Naive thymus-derived CD8-positive, alpha-beta T cell (primary cell): ENCODE measurements around the gene CDC14B. TPM values are rescaled to one million over a fixed set of nuclear protein-coding genes. Genes with fewer than 3 reads are reported as not detected.

Experiments used
- ATAC-seq, 2 donors: fragments of 150-1000 bp; cut with Tn5 transposase in 1 of 2; sonication (Bioruptor Pico), chemical (Tn5 transposase) in 1 of 2; 1 replicate in 1 of 2; 2 replicates in 1 of 2; pipeline ENCODE4 v1.10.0; 2021; ENCODE audit warnings: mild to moderate bottlenecking in 2 of 2, moderate library complexity in 2 of 2
- POLR2A ChIA-PET: fragments of 350-600 bp; sonication (Branson Sonifier 250); formaldehyde crosslinking; loops from one replicate; lab custom pipeline; 2021; ENCODE audit warnings: antibody characterized with exemption; lab: Charles Lee
- DNase-seq, 10 donors: peaks; one replicate each; pipeline versions ENCODE4 v3.0.0 to v3.0.0-alpha.2; 2020 to 2022
- H3K27ac Mint-ChIP-seq, 10 donors: one replicate each; pipeline ENCODE4 v1.8.0; 2020 to 2022; ENCODE audit warnings: mild to moderate bottlenecking in 10 of 10, mixed read lengths in 10 of 10, moderate library complexity in 4 of 10, inconsistent platforms in 1 of 10
- H3K27me3 Mint-ChIP-seq, 5 donors: one replicate each; pipeline ENCODE4 v1.8.0; 2021 to 2022; ENCODE audit warnings: mixed read lengths in 5 of 5
- H3K36me3 Mint-ChIP-seq, 3 donors: one replicate each; pipeline ENCODE4 v1.8.0; 2020 to 2022; ENCODE audit warnings: mixed read lengths in 3 of 3, mild to moderate bottlenecking in 2 of 3, inconsistent platforms in 1 of 3
- H3K4me1 Mint-ChIP-seq, 4 donors: one replicate each; pipeline ENCODE4 v1.8.0; 2021 to 2022; ENCODE audit warnings: mixed read lengths in 4 of 4
- H3K4me3 Mint-ChIP-seq, 10 donors: one replicate each; pipeline ENCODE4 v1.8.0; 2020 to 2022; ENCODE audit warnings: mild to moderate bottlenecking in 10 of 10, mixed read lengths in 10 of 10, moderate library complexity in 6 of 10, inconsistent platforms in 1 of 10
- H3K9me3 Mint-ChIP-seq, 9 donors: one replicate each; pipeline ENCODE4 v1.8.0; 2020 to 2022; ENCODE audit warnings: mixed read lengths in 9 of 9, mild to moderate bottlenecking in 3 of 9, inconsistent platforms in 1 of 9, moderate library complexity in 1 of 9
- polyA plus RNA-seq, 3 donors: library from polyadenylated mRNA; unstranded; fragments of 300-500 nt; fragmentation: Illumina TruSeq; gene quantifications; one replicate each; pipeline ENCODE4 v1.2.3, GENCODE V29; 2021
- total RNA-seq, 8 experiments: library from RNA in 2 of 8; stranded (reverse) in 2 of 8; gene quantifications; one replicate each; pipeline ENCODE4 v1.2.3 and lab custom pipeline; 2021 to 2026

The CDC14B gene
- total and polyA plus RNA-seq, 5 experiments from 2014 or later: 3.8 to 13.3 (median 7.1) TPM

DNA sequence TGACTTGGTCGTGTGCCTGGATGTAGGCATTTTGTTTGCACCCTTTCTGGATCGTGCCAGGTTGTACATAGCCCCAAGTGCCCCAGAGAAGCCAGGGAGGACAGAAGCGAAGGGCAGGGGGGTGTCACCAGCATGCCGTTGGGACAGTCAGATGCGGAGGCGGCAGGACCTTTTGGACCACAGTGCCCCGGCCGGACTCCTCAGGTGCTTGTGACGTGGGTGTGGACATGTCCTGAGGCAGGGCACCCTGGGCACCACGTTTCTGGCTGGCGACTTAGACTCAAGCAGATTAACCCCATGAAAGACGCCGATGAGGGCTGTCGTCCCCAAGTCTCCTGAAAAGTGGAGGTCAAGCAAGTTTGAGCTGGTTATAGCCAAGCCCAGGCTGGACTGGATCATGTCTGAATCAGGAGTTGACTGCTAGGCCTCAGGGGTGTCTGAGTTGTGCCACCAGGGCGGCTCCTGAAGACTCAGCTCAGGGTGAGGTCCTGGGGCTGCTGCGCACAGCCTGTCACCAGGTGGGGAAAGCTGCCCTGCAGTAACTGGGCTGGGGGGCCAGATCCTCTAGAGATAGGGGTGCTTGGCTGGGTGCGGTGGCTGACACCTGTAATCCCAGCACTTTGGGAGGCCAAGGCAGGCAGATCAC lies 127.6 kb downstream of the CDC14B start:
- Mint-ChIP-seq H3K27ac (peak overlapping the region in 9 of 10 donors; percentile 1 to 92 (median 81)), H3K4me1 (peaks cover 6 to 15% (median 9%) of the 10 kb centered on the region in 4 donors), H3K4me3 (peak overlapping the region in 2 of 10 donors; percentile 45 to 77), H3K9me3 (no peaks in the 10 kb centered on the region), H3K27me3 (no peaks in the 10 kb centered on the region), H3K36me3 (peaks cover 0 to 49% (median 17%) of the 10 kb centered on the region in 3 donors)
- DNase-seq: no peak
- POLR2A ChIA-PET: no interaction called here
- no peak for ATAC-seq

DNA sequence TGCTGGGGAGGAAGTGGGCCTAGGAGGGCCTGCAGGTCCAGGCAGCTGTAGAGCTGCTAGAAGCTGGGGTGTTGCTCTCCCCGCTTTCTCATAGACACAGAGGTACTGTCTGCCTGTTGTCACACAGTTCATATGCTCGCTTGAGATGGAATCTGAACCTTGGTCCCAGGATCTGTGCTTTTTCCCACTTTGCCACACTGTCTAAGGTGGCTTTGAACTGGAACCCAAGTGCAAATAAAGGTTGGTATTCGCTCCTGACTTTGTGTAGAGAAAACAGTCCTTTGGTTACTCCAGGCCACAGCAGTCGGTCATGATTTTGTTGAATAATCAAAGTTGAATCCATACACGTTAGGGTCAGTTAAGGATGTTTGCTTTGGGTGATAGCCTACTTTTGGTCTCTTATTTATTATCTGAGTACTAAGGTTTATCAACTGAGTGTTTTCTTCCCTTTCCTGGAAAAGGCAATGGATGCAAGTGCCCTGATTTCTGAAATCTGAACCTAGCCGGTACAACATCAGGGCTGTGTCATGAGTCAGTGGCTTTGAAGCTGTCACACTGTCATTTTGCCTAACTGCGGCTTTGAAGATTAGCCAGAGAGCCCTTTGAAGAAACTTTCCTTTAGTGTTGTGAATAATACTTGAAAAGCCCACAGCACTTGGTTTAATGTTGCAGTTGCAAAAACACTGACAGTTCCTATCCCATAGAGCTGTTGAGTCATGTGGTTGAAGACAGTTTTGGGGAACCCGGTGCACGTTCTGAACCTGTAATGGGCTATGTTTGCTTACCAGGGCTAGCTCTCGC lies 128.4 kb downstream of the CDC14B start:
- peak overlapping the region in 2 of 10 donors; percentile 45 to 77 for H3K4me3 Mint-ChIP-seq
- H3K9me3 Mint-ChIP-seq: no peaks in the 10 kb centered on the region
- peak overlapping the region in 9 of 10 donors; percentile 1 to 92 (median 81) for H3K27ac Mint-ChIP-seq
- DNase-seq (peak in 1 of 10 donors; percentile 7), ATAC-seq (peak; percentile 70 to 75)
- peaks cover 0 to 54% (median 17%) of the 10 kb centered on the region in 3 donors for H3K36me3 Mint-ChIP-seq
- peaks cover 6 to 15% (median 9%) of the 10 kb centered on the region in 4 donors for H3K4me1 Mint-ChIP-seq
- POLR2A ChIA-PET: no interaction called here
- no peaks in the 10 kb centered on the region for H3K27me3 Mint-ChIP-seq

DNA sequence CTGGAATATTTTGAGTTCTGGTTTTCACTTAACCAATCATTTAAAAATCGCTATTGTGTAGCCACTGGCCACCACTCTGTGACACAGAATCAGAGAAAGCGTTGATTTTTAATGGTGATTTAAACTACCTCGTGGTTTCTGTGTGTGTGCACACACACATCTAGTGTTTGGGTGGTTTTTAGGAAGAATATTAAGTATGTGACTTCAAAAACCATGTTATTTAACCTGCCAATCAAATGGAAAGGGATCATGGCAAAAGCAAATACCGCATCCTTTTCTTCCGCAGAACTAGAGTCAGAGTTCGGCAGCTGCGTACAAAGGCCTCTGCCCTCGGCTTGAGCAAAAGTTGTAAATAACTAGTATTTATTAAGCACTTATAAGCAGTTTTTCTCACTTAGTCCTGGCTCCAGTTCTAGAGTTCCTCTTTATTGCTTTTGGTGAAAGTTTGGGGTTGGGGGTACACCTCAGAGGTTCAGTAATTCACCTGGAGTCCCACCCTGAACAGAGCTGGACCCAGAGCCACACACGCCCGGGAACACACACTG lies 129.0 kb downstream of the CDC14B start:
- peak overlapping the region in 3 of 10 donors; percentile 25 to 86 (median 29) for H3K27ac Mint-ChIP-seq

DNA sequence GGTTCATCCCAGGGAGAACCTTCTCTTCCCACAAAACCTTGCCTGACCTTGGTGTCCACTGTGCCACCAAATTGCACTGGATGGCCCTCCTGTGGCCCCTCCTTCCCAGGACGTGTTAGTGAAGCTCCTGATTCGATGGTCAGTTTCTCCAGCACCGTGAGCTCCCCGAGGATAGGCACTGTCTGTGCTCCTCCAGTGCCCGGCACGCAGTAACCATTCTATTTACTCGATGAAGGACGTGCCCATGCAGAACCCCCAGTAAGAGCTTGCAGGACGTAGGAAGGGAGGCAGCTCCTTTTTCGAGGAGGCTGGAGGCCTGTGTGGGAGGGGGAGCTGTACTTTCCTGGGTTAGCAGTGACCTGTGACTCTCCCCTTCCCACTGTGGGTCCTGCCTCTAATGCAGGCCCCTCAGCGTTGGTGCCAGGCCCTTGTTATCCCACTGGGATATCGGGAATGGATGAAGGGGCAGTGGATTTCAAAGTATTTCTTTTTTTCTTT lies 130.1 kb downstream of the CDC14B start:
- POLR2A ChIA-PET: no interaction called here
- ATAC-seq: no peak
- no peaks in the 10 kb centered on the region for H3K9me3 Mint-ChIP-seq
- peaks cover 0 to 72% (median 30%) of the 10 kb centered on the region in 3 donors for H3K36me3 Mint-ChIP-seq
- H3K4me3 Mint-ChIP-seq: no peak overlapping the region
- no peak overlapping the region for H3K27ac Mint-ChIP-seq
- no peaks in the 10 kb centered on the region for H3K27me3 Mint-ChIP-seq
- no peak for DNase-seq
- H3K4me1 Mint-ChIP-seq: peaks cover 6 to 15% (median 10%) of the 10 kb centered on the region in 4 donors

More for the DNA sequence above, 129.0 kb downstream of the CDC14B start:
- no peaks in the 10 kb centered on the region for H3K9me3 Mint-ChIP-seq
- H3K36me3 Mint-ChIP-seq: peaks cover 0 to 61% (median 20%) of the 10 kb centered on the region in 3 donors
- H3K4me3 Mint-ChIP-seq: no peak overlapping the region
- ATAC-seq: no peak
- no peaks in the 10 kb centered on the region for H3K27me3 Mint-ChIP-seq
- POLR2A ChIA-PET: no interaction called here
- peaks cover 6 to 15% (median 9%) of the 10 kb centered on the region in 4 donors for H3K4me1 Mint-ChIP-seq
- DNase-seq: no peak

DNA sequence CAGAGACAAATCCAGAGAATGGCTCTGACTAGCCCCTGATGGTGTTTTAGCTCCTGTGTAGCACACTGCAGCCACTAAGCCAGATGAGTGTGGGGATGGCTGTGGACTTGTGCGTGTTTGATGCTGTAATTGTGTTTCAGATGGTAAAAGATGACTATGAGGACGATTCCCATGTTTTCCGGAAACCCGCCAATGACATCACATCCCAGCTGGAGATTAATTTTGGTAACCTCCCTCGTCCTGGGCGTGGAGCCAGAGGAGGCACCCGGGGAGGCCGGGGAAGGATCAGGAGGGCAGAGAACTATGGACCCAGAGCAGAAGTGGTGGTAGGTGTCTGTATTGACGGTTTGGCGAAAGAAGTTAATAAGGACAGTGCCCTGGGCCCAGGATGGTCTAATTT lies 131.7 kb downstream of the CDC14B start:
- Mint-ChIP-seq H3K36me3 (peaks cover 0 to 82% (median 38%) of the 10 kb centered on the region in 3 donors), H3K4me1 (peaks cover 4 to 17% (median 10%) of the 10 kb centered on the region in 4 donors), H3K4me3 (no peak overlapping the region), H3K27ac (no peak overlapping the region), H3K27me3 (no peaks in the 10 kb centered on the region), H3K9me3 (no peaks in the 10 kb centered on the region)
- no peak for ATAC-seq
- DNase-seq: no peak
- POLR2A ChIA-PET: no interaction called here

DNA sequence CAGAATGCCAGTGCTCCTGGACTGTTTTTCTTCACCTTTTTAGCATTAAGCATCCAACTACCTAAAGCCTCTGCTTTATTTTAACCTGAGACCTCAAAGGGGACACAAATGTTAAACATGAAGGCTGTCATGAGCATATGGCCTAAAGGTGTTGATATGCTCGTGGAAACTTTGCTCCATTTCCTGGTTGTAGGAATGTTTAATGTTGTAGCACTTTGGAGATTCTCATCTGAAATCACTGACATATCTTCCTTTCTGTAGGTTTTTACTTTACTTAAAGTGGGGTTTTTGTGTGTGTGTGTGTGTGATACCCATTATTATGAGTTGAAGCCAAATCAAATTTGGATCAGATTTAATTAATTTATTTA lies 132.6 kb downstream of the CDC14B start:
- no peak overlapping the region for H3K27ac Mint-ChIP-seq
- no peaks in the 10 kb centered on the region for H3K9me3 Mint-ChIP-seq
- H3K4me3 Mint-ChIP-seq: no peak overlapping the region
- H3K36me3 Mint-ChIP-seq: peaks cover 0 to 92% (median 41%) of the 10 kb centered on the region in 3 donors
- ATAC-seq: no peak
- H3K27me3 Mint-ChIP-seq: no peaks in the 10 kb centered on the region
- POLR2A ChIA-PET: no interaction called here
- DNase-seq: no peak
- H3K4me1 Mint-ChIP-seq: peaks cover 8 to 17% (median 10%) of the 10 kb centered on the region in 4 donors

DNA sequence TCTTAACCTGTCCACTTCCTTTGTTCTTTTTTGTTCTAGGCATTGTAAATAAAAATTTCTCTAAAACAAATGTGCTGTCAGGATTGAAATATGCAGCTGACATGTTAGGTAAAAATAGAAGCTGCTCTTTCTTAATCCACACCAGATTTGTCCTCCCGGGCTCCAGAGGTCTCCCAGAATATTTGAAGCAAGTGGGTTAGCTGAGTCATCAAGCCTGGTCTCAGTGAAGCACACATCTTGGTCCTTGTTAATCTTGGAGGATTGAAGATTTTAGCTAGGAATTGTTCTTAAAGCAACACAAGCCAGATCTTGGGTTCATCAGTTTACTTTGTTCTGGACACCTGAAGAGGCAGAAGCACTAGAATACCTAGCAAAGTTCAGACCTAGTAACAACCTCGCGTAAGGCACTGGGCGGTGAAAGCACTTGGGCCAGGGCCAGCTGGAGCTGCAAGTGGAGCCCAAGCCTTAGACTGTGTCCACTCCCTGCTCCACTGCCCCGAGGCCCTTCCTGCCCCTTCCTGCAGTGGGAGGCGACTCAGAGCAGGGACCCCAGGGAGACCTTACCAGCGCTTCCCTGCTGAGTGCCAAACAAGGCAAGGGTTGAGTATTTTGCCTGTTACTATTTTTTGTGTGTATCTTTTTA lies 133.1 kb downstream of the CDC14B start:
- Mint-ChIP-seq H3K27ac (no peak overlapping the region), H3K36me3 (peaks cover 0 to 91% (median 41%) of the 10 kb centered on the region in 3 donors), H3K27me3 (no peaks in the 10 kb centered on the region), H3K4me1 (peaks cover 3 to 14% (median 6%) of the 10 kb centered on the region in 4 donors), H3K4me3 (no peak overlapping the region), H3K9me3 (no peaks in the 10 kb centered on the region)
- POLR2A ChIA-PET: interaction anchor here (1.1 kb wide), 1 partner anchor 36 kb away, joined by 3 read pairs; no protein-coding TSS in a partner anchor
- DNase-seq: no peak
- no peak for ATAC-seq

DNA sequence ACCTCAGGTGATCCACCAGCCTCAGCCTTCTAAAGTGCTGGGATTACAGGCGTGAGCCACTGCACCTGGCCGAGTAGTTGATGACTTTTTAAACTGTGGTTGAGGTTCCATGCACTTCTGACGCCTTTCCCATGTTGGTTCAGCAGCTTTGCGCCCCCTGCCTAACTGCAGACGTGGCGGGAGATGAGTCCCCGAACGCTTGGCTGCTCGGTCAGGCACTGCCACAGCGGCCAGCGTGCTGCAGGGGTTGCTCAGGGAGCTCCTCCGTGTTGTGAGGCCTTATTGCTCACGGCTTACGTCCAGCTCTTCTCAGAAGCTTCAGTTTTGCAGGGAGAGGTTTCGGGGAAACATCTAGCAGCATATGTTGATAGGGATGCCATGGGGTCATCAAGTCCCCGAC lies 134.4 kb downstream of the CDC14B start:
- no peak overlapping the region for H3K4me3 Mint-ChIP-seq
- POLR2A ChIA-PET: no interaction called here
- H3K4me1 Mint-ChIP-seq: peaks cover 0 to 7% (median 3%) of the 10 kb centered on the region in 4 donors
- ATAC-seq: no peak
- no peaks in the 10 kb centered on the region for H3K9me3 Mint-ChIP-seq
- H3K27ac Mint-ChIP-seq: peak overlapping the region in 2 of 10 donors; percentile 49 to 53
- H3K27me3 Mint-ChIP-seq: no peaks in the 10 kb centered on the region
- peaks cover 0 to 88% (median 43%) of the 10 kb centered on the region in 3 donors for H3K36me3 Mint-ChIP-seq
- DNase-seq: no peak

DNA sequence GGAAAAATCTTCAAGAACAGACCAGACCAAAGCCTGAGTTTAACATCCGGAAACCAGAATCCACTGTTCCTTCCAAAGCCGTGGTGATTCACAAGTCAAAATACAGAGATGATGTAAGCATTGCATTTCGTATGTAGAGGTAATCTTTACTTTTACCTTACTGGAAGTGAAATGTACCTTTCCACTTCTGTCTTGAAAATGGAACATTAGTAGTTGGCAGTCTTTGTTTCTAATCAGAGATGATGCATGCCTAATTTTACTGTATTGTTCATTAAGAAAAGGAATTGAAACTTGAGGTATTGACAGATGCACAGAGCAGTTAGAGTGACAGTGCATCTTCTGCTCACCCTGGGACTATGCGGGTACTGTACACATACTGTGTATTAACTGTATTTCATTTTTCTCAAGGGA lies 135.1 kb downstream of the CDC14B start:
- Mint-ChIP-seq H3K9me3 (no peaks in the 10 kb centered on the region), H3K27ac (peak overlapping the region in 1 of 10 donors; percentile 15), H3K36me3 (peaks cover 0 to 83% (median 39%) of the 10 kb centered on the region in 3 donors), H3K4me3 (no peak overlapping the region), H3K4me1 (peaks cover 0 to 9% (median 3%) of the 10 kb centered on the region in 4 donors), H3K27me3 (no peaks in the 10 kb centered on the region)
- ATAC-seq (no peak), DNase-seq (no peak)
- POLR2A ChIA-PET: no interaction called here

DNA sequence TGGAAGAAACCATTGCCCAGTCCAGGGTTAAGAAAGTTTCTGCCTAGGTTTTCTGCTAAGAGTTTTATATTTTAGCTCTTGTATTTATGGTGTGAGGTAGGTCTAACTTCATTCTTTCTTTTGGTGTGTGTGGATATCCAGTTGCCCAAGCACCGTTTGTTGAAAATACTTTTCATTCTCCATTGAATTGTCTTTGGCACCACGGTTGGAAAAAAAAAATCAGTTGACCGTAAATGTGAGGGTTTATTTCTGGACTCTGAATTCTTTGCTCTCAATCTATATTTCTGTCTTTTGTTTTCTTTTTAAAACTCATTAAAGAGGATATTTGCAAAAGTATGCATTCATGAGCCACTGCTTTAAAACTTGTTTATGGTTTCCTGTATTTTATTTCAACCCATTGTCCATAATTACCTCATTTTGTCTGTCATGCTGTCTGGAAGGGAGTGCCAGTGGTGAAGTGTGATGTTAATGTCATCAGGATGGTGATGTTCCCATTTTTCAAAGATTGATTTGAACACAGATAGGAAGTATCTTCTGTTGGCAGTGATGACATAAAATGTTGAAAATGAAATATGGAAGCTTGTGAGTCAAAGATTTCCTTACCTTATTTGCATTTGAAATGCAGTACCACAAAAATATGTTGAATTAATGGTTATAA lies 135.8 kb downstream of the CDC14B start:
- H3K36me3 Mint-ChIP-seq: peaks cover 0 to 79% (median 35%) of the 10 kb centered on the region in 3 donors
- H3K27me3 Mint-ChIP-seq: no peaks in the 10 kb centered on the region
- ATAC-seq: no peak
- H3K27ac Mint-ChIP-seq: peak overlapping the region in 1 of 10 donors; percentile 2
- H3K4me1 Mint-ChIP-seq: peaks cover 0 to 9% (median 3%) of the 10 kb centered on the region in 4 donors
- POLR2A ChIA-PET: no interaction called here
- no peak for DNase-seq
- H3K4me3 Mint-ChIP-seq: no peak overlapping the region
- H3K9me3 Mint-ChIP-seq: no peaks in the 10 kb centered on the region

DNA sequence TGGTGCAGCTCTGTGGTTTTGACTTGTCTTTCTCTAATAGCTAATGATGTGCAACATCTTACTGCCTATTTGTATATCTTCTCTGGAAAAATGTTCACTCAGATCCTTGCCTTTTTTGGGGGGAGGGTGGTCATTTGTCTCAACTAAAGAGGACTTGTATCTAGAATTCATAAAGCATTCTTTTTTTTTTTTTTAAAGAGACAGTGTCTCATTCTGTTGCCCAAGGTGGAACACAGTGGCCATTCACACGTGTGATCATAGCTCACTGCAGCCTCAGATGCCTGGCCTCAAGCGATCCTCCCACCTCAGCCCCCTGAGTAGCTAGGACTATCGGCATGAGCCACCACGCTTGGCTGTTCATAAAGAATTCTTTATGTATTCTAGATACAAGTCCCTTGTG lies 136.4 kb downstream of the CDC14B start:
- ATAC-seq (no peak), DNase-seq (no peak)
- no peaks in the 10 kb centered on the region for H3K27me3 Mint-ChIP-seq
- no peak overlapping the region for H3K27ac Mint-ChIP-seq
- H3K9me3 Mint-ChIP-seq: no peaks in the 10 kb centered on the region
- H3K36me3 Mint-ChIP-seq: peaks cover 0 to 79% (median 30%) of the 10 kb centered on the region in 3 donors
- no peak overlapping the region for H3K4me3 Mint-ChIP-seq
- H3K4me1 Mint-ChIP-seq: peaks cover 0 to 9% (median 3%) of the 10 kb centered on the region in 4 donors
- POLR2A ChIA-PET: no interaction called here

DNA sequence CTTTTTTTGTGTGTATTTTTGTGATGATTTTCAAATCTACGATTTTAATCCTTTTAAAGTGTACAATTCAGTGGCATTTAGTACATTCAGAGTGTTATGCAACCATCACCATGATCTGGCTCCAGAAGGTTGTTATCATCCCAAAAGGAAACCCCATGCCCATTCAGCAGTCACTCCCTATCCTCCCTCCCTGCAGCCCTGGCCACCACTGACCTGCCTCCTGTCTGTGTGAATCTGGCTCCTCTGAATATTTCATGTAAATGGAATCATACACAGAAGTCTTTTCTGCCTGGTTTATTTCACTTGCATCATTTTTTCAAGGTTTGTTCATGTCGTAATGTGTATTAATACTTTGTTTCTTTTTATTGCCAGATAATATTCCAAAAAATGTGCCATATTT lies 137.2 kb downstream of the CDC14B start:
- POLR2A ChIA-PET: no interaction called here
- no peak for DNase-seq
- Mint-ChIP-seq H3K9me3 (no peaks in the 10 kb centered on the region), H3K27me3 (no peaks in the 10 kb centered on the region), H3K4me1 (peaks cover 0 to 9% (median 2%) of the 10 kb centered on the region in 4 donors), H3K36me3 (peaks cover 0 to 77% (median 26%) of the 10 kb centered on the region in 3 donors), H3K4me3 (no peak overlapping the region), H3K27ac (no peak overlapping the region)
- ATAC-seq: no peak
